ENCODE results near the gene ADAMTS9.

ADAMTS9 gene

DNA sequence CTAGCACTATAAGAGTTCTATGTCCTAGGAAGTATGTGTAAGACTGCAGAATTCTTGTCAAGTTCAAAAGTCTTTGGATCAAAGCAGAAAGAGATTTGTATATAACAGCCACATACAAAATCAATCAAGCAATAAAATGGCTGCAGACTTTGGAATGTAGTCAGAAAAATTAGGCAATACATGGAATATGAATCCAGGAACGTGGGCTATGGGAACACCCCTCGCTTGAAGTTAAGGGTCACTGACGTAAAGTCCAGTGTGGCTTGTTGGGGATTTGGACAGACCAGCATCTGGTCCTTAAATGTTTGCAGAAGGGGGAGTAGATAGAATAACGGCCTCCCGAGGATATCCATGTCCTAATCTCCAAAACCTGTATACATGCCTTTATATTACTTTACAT lies 178.6 kb downstream of the ADAMTS9 start:
- Histone ChIP-seq H3K4me1 (peaks cover 7% of the 10 kb centered on the region), H3K79me2 (no peaks in the 10 kb centered on the region), H3K36me3 (ENCODE audit: control insufficient read depth, insufficient read depth, low read length) (no peaks in the 10 kb centered on the region), H2AFZ (no peak overlapping the region), H3K4me2 (ENCODE audit: low read length) (no peak overlapping the region), H3K4me3 (ENCODE audit: low read depth, low read length) (no peak overlapping the region), H3K9ac (no peak overlapping the region), H3K9me3 (ENCODE audit: control insufficient read depth, low read length) (no peaks in the 10 kb centered on the region), H3K27ac (no peak overlapping the region), H3K27me3 (ENCODE audit: control insufficient read depth, insufficient read depth, low read length) (no peaks in the 10 kb centered on the region)
- TF ChIP-seq, protein P1, sequence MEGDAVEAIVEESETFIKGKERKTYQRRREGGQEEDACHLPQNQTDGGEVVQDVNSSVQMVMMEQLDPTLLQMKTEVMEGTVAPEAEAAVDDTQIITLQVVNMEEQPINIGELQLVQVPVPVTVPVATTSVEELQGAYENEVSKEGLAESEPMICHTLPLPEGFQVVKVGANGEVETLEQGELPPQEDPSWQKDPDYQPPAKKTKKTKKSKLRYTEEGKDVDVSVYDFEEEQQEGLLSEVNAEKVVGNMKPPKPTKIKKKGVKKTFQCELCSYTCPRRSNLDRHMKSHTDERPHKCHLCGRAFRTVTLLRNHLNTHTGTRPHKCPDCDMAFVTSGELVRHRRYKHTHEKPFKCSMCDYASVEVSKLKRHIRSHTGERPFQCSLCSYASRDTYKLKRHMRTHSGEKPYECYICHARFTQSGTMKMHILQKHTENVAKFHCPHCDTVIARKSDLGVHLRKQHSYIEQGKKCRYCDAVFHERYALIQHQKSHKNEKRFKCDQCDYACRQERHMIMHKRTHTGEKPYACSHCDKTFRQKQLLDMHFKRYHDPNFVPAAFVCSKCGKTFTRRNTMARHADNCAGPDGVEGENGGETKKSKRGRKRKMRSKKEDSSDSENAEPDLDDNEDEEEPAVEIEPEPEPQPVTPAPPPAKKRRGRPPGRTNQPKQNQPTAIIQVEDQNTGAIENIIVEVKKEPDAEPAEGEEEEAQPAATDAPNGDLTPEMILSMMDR (IDR thresholded peaks at IDR 0.05) = no peak

DNA sequence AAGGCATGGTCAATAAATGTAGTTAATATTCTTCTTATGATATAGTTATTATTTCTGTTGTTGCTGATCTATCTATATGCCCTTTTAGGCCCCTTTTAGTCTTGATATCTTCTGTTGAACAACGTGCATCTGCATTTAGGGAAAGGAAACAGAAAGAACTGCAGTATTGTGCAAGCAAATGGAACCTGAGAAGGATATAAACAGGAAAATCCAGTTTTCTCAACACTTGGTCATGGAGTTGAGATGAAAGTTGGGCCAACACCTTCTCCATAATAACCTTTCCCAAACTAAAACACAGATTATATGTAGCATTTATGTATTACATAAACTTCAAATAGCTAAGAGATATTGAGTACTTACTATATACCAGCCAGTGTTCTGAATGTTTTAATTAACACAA lies 179.7 kb downstream of the ADAMTS9 start:
- TF ChIP-seq, protein P1 (IDR thresholded peaks at IDR 0.05) = no peak
- Histone ChIP-seq H3K27ac (peak overlapping the region; percentile 7), H2AFZ (peak overlapping the region; percentile 26), H3K27me3 (ENCODE audit: control insufficient read depth, insufficient read depth, low read length) (no peaks in the 10 kb centered on the region), H3K4me3 (ENCODE audit: low read depth, low read length) (no peak overlapping the region), H3K36me3 (ENCODE audit: control insufficient read depth, insufficient read depth, low read length) (no peaks in the 10 kb centered on the region), H3K4me1 (peaks cover 7% of the 10 kb centered on the region), H3K9ac (no peak overlapping the region), H3K9me3 (ENCODE audit: control insufficient read depth, low read length) (no peaks in the 10 kb centered on the region), H3K79me2 (no peaks in the 10 kb centered on the region), H3K4me2 (ENCODE audit: low read length) (peak overlapping the region; percentile 32)

DNA sequence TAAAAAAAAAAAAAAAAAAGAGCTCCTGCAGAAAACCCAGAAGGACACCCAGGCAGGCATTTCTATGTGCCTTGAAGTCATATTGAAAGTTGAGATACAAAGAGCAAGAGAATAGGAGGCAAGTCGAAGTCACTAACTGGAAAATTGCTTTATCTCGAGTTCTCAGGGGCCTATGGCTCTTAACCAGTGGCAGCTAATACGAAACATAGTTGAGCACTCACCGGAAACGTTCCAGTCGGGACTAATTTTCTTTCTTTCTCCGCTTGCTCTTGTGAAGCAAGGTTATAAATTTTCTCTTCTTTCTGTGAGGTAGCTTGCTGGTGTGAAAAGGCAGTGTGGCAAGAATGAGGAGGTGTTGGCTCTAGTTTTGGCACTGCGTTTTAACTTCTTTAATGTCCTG lies 181.5 kb downstream of the ADAMTS9 start:
- Histone ChIP-seq H3K79me2 (no peaks in the 10 kb centered on the region), H3K36me3 (ENCODE audit: control insufficient read depth, insufficient read depth, low read length) (no peaks in the 10 kb centered on the region), H2AFZ (no peak overlapping the region), H3K27me3 (ENCODE audit: control insufficient read depth, insufficient read depth, low read length) (no peaks in the 10 kb centered on the region), H3K9me3 (ENCODE audit: control insufficient read depth, low read length) (no peaks in the 10 kb centered on the region), H3K4me1 (peaks cover 11% of the 10 kb centered on the region), H3K4me2 (ENCODE audit: low read length) (no peak overlapping the region), H3K9ac (no peak overlapping the region), H3K4me3 (ENCODE audit: low read depth, low read length) (no peak overlapping the region), H3K27ac (no peak overlapping the region)
- TF ChIP-seq, protein P1 (IDR thresholded peaks at IDR 0.05) = no peak

DNA sequence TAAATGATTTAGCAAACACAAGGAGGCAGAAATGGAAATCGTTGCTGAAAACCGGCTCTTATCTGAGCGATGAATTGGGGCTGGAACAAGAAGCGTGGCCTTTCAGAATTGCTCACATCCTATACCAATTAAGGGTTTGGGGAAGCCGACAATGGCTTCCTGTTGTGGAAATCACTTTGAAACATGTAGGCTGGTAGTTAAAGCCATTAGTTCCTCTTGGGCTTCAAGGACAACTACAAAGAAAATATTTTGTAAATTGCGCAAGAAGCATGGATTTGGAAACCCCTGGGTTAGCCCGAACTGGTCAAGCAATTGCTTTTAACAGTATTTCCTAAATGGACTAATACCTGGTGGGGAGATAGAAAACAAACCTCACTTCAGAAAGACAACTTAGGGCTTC lies 182.4 kb downstream of the ADAMTS9 start:
- H3K9me3 ChIP-seq (ENCODE audit: control insufficient read depth, low read length) = no peaks in the 10 kb centered on the region
- H3K27ac ChIP-seq = no peak overlapping the region
- H3K4me1 ChIP-seq = peaks cover 13% of the 10 kb centered on the region
- H3K4me2 ChIP-seq (ENCODE audit: low read length) = no peak overlapping the region
- TF ChIP-seq, protein P1 (IDR thresholded peaks at IDR 0.05) = no peak
- no peak overlapping the region for H3K4me3 ChIP-seq (ENCODE audit: low read depth, low read length)
- no peaks in the 10 kb centered on the region for H3K36me3 ChIP-seq (ENCODE audit: control insufficient read depth, insufficient read depth, low read length)
- no peaks in the 10 kb centered on the region for H3K27me3 ChIP-seq (ENCODE audit: control insufficient read depth, insufficient read depth, low read length)
- peak overlapping the region; percentile 35 for H2AFZ ChIP-seq
- H3K9ac ChIP-seq = no peak overlapping the region
- no peaks in the 10 kb centered on the region for H3K79me2 ChIP-seq

DNA sequence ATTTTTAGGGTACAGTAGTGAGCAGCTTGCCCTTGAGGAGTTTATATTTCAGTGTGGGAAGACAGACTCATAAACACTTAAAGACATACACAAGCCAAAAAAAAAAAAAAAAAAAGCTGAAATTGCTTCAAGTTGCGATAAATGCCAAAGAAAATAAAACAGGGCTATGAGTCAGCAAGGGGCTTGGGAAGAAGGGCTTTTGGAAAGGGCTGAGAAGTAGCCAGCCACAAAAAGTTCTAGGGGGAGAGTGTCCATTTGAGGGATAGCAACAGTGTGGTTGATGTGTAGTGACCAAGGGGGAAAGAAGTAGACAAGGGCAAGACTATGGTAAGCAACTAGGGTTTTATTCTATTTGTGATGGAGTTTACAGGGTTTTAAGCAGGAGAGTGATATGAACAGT lies 185.5 kb downstream of the ADAMTS9 start:
- Histone ChIP-seq H3K36me3 (ENCODE audit: control insufficient read depth, insufficient read depth, low read length) (no peaks in the 10 kb centered on the region), H3K79me2 (no peaks in the 10 kb centered on the region), H3K4me3 (ENCODE audit: low read depth, low read length) (no peak overlapping the region), H3K9me3 (ENCODE audit: control insufficient read depth, low read length) (no peaks in the 10 kb centered on the region), H3K4me2 (ENCODE audit: low read length) (no peak overlapping the region), H3K9ac (no peak overlapping the region), H3K27ac (no peak overlapping the region), H2AFZ (no peak overlapping the region), H3K27me3 (ENCODE audit: control insufficient read depth, insufficient read depth, low read length) (no peaks in the 10 kb centered on the region), H3K4me1 (peaks cover 7% of the 10 kb centered on the region)
- TF ChIP-seq, protein P1 (IDR thresholded peaks at IDR 0.05) = no peak

Measured in parathyroid adenoma (tissue), 2 donors.